ENCODE results near the gene JMJD8.

DNA sequence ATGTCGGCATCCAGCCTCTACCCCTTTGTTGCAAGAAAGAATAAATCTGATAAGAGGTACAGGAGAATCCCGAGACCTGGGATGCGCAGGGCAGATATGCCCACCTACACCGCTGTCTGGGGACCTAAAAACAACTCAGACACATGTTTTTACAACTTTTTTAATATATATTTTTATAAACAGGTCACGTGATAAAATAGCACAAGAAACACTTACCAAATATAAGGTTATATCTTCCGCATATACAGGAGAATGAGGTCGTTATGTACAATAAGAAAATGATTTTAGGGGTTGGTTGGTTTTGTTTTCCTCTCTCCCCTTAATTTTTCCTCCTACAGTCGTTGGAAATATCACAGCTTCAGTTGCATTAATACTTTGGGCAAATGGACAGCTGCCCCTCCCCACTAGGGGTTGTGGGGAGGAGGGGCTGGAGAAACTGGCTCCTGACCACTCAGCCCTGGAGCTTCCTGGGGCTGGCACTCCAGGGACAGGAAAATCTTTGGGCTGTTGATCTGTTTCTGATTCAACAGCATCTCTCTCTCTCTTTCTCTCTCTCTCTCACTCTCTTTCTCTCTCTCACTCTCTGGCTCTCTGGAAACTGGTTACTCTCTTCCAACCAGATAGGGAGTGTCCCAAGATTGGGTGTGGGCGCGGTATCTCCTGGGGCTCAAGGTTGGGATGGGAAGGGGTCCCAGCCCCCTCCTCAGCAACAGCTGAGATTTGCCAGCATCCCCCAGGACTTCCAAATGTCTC lies 8.4 kb upstream of the JMJD8 start:
- TF ChIP-seq, protein P1, sequence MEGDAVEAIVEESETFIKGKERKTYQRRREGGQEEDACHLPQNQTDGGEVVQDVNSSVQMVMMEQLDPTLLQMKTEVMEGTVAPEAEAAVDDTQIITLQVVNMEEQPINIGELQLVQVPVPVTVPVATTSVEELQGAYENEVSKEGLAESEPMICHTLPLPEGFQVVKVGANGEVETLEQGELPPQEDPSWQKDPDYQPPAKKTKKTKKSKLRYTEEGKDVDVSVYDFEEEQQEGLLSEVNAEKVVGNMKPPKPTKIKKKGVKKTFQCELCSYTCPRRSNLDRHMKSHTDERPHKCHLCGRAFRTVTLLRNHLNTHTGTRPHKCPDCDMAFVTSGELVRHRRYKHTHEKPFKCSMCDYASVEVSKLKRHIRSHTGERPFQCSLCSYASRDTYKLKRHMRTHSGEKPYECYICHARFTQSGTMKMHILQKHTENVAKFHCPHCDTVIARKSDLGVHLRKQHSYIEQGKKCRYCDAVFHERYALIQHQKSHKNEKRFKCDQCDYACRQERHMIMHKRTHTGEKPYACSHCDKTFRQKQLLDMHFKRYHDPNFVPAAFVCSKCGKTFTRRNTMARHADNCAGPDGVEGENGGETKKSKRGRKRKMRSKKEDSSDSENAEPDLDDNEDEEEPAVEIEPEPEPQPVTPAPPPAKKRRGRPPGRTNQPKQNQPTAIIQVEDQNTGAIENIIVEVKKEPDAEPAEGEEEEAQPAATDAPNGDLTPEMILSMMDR (IDR thresholded peaks at IDR 0.05), result no peak
- no peak for TF ChIP-seq POLR2A (IDR thresholded peaks at IDR 0.05)

Data from ovary (tissue), 3 donors.